GF-D8 (cell line): ENCODE data around the gene TCEAL4.

Experiments used
- DNase-seq: peaks from one replicate; lab custom pipeline; 2025; lab: John Stamatoyannopoulos, UW

Gene TCEAL4

DNA sequence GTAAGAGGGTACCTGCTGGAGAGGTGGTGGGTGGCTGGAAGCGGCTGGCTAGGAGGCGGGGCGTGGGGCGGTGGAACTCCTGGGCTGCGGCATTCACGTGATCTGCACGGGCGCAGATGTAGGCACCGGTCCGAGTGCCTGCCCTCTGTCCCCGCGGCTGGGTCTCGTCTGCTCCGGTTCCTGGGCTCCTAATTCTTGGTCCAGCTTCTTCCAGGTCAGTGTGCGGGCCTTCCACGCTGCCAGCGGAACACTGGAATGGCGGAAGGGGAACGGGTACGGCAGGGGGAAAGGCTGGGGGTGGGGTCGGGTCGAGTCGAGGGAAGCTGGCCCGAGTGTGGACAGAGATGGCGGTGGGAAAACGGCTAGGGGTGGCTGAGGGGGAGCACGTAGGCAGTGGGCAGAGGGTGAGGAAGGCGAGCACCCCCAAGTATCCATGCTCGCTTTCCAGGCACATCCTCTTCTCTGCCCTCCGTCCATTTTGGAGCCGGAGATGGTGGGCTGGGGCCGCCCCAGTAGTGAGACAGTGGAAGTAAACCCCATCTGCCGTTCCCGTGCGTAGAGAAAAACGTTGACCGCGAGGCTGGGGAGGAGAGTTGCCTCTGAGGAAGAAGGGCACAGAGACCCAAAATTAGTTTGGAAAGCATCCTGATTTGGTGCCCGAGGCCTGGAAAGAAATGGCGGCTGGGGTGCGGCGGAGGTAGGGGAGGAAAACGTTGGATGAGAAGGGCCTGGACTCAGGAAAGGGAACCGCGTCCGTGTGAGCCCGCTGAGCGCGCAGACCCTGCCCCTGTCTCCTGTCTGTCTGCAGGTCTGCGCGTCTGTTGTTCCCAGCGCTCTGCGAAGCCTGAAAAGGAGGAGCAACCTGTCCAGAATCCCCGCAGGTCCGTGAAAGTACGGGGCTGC lies at the start of gene TCEAL4:
Gene TCEAL4 (plus strand): TSS at position 105 of the 903 bp plus-strand sequence. CDS start 1,161 bp downstream, outside the sequence.
- no peak for DNase-seq

DNA sequence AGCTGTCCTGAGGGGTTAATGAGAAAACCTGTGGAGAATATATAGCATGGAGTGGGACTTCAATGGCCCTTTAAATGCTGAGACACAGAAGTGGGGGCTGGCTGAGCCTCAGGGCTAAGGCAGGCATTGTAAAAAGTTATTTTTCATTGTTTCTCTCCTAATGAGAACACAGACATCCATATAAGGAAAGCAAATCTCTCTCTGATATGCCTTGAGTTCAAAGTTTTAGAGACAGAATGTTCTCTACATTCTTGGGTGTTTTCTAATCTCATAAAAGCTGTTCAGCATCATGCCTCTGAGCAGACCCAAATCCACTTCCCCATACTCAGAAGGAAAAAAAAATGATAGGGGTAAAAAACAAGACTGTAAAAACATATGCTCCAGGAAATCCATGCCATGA lies 49.2 kb upstream of the TCEAL4 start:
- no peak for DNase-seq

DNA sequence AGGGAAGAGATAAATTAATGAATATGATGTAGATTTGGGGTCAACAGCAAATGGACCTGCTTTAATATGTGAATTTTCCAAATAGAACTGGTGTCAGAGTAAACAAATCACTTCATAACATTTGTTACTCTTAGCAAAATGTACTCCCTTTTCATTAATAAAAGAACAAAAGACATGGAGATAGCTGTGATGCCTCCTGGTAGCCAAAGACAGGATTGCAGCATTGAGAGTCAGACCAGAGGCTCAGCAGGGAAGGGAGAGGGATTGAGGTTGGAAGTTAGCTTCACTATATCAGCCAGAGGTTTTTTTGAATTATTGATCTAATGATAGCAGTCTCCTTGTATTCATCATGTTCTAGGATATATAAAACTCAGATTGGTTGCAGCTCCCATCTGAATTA lies 48.6 kb upstream of the TCEAL4 start:
- no peak for DNase-seq

DNA sequence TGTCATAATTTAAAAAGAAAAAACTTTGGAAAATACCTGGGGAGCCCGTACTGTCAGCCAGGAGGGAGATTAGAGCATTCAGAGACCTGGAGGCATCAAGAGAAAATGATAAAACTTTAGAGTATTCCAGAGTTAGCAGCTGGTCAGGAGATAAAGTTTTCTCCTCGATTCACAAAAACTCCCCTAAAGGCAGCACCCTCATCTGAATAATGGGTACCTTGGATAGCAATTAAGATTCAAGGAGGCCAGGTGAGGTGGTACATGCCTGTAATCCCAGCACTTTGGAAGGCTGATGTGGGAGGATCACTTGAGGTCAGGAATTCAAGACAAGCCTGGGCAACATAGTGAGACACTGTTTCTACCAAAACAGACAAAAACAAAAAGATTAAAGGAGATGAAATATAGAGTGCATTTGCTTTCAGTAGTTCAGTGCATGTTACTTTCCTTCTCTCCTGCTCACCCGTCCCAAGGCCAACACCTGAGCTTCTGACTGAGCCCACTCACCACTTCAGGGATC lies 47.4 kb upstream of the TCEAL4 start:
- DNase-seq, result no peak

DNA sequence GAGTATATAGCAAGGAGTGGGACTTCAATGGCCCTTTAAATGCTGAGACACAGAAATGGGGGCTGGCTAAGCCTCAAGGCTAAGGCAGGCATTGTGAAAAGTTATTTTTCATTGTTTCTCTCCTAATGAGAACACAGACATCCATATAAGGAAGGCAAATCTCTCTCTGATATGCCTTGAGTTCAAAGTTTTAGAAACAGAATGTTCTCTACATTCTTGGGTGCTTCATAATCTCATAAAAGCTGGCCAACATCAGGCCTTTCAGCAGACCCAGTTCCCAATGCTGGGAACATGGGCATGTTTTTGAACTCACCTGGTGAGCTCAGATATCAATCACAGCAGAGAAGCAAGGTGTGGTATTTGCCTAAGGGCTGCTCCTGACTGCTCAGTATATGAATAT lies 46.6 kb upstream of the TCEAL4 start:
- DNase-seq, result no peak

DNA sequence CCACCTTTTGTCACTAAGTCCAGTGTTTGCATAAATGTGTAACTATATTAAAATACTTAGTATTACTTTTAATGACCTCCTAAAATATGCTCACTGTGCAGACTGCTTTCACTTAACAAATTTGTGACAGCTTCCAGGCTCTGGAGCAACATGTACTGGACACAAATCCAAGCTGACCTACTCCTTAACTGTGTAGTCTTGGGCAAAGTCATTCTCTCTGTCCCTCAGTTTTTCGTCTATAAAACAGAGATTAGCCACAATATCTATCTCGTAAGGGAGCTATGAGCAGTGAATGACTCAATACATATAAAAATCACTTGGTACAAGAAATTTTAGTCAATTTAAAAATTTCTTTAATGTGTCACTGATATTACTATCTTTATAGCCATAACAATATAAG lies 45.6 kb upstream of the TCEAL4 start:
- DNase-seq, result no peak

DNA sequence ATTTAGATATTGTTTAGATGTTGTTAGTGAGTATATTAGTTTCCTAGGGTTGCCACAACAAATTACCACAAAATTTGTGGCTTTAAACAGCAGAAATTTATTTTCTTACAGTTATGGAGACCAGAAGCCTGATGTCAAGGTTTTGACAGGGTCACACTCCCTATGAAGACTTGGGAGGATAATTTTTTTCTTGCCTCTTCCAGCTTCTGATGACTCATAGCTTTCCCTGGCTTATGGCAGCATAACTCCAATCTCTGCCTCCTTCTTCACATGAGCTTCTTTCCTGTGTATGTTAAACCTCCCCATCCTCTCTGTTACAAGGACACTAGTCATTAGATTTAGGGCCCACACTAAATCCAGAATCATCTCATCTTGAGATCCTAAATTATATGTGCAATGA lies 45.2 kb upstream of the TCEAL4 start:
- no peak for DNase-seq

DNA sequence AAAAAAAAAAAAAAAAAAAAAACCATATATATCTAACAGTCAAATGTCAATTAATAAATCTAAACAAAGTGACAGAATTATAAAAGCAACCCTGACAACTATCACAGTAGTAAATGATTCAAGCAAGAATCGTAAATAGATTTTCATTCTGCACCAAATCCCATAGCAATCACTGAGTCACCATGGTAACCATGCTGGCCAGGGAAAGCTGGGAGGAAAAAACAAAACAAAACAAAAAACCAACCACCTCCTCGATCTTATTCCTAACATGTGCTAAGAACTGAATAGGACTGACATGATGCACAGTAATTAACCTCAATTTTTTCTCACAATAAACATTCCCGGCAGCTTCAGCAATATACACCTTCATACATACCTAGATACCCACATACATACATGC lies 35.4 kb upstream of the TCEAL4 start:
- DNase-seq, result no peak

DNA sequence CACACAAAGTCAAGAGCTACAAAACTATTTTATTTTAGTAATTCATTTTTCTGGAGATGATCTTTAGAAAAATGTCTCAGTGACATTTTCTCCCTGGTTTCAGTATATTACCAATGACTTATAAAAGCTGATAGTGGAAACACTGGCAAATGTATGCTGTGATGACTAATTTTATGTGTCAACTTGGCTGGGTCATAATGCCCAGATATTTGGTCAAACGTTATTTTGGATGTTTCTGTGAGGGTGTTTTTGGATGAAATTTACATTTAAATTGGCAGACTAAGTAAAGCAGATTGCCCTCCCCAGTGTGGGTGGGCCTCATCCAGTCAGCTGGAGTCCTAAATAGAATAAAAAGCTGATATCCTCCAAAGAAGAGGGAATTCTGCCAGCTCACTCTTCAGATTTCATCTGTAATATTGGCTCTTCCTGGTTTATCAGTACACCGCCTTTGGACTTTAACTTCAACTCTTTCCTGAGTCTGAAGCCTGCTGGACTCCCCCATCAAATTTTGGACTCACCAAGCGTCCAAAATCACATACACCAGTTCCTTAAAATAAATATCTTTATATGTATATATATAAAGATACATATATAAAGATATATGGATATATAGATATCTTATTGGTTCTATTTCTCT lies 34.8 kb upstream of the TCEAL4 start:
- DNase-seq, result no peak

DNA sequence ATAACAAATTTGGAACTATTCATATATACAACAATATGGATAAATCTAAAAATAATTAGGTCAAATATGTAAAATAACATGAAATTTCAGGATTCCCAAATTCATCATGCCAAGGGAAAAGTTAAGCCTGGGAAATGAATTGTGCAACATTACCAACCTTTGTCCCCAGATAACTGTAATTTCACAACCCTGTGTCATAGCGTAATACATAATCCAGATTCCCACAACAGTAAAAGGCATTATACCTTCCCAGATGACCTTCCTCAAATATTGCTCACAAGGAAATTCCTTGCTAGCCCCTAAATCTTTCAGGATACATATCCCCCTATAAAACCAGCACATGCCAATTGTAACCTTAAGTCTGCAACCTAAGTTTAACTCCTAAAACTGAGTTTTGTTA lies 33.1 kb upstream of the TCEAL4 start:
- no peak for DNase-seq

DNA sequence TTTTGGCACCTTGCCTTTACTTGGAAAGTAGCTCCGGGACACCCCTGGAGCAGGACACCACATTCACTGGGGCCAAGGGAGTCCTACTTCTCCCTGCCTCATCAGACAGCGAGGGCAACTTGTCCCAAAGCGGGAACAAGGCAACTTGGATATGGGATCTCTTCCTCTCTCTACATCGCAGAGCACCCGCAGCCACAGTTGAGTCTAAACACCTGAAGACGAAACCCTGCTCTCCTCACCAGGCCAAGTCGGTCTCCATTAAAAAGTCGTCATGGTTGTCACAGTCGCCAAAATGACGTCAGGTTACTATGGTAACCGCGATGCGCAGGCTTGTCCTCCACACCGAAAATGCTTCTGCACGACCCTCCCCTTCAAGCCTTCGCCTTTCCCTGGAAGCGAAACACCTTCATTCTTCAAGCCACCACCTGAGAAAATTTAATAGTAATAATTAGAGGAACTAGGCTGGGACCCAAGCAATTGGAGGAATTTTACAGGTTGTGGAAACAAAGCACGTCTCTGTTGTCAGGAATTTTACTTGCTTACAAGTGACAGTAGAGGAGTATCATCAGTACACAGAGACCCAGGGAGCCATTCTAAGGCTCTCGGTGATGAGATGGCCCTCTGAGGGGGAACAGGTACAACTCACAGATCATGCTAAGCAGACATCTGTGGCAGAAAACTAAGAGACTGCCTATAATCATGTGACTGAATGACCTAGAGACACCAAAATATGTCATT lies 30.5 kb upstream of the TCEAL4 start:
- no peak for DNase-seq

DNA sequence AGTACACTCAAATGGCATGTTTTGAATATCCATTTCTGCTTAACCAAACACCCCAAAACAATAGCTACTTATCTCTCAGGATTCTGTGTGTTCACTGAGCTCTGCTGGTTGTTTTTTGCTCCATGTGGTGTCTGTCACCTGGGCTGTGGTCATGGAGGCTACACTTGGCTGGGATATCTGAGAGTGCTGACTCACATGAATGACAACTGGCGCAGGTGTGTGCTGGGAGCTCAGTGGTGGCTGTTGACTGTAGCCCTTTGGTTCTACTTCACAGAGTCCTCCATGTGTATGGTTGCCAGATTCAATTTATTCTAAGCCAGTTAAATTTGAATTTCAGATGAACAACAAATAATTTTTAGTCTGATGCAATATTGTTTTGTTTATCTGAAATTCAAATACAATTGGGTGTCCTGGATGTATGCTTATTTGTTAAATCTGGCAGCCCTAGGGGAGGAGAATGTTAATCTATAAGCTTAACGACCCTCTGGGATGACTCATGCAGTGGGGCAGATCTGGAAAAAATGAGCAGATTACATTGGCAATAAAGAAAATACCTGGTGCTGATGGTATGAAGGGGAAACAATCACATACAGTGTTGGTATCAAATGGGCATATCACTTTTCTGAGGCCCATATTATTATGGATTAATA lies 28.2 kb upstream of the TCEAL4 start:
- no peak for DNase-seq

DNA sequence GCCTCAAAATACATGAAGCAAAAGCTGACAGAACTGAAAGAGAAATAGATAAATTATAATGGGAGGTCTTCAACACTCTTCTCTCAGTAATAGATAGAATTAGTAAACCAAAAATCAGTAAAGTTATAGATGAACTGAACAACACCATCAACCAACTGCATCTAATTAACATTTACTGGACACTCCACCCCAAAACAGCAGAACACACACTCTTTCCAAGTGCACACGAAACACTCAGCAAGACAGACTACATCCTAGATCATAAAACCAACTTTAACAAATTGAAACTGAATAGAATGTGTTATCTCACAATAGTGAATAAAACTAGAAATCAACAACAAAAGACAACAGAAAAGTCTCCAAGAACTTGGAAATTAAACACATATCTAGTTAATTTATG lies 25.1 kb upstream of the TCEAL4 start:
- no peak for DNase-seq

DNA sequence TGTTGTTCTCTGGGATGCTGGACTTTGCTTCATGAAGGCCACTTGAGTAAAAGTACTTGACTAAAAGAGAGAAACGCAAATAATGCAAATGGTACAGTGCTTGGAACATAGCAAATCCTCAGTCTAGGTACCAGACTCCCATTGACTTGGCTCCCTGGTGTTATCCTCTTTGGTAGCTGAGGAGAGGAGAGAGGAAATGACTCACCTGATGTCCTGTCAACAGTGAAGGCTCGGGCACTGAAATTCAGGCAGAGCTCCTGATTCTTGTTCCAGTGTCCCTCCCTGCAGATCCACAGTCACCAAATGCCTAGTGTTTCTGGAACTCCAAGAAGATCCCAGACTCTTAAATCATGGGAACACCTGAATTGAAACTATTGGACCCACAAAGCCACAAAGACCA lies 22.5 kb upstream of the TCEAL4 start:
- DNase-seq, result no peak

DNA sequence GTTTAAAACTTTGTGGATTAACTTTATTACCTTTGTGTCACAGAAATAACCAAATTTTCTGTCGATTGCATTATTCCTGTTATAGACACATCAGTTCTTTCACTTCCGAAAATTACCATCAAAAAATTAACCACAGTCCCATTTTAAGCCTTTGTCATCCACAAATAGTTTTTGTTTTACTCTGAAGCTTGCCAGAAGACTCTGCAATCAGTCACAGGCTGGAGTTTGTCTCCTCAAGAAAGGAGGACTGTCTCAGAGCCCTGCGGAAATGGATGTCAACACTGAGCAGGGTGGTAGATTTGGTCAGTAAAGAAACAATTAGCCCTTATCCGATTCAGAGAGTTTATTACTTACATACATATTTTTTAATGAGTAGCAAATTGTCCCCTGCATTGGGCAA lies 20.1 kb upstream of the TCEAL4 start:
- no peak for DNase-seq

DNA sequence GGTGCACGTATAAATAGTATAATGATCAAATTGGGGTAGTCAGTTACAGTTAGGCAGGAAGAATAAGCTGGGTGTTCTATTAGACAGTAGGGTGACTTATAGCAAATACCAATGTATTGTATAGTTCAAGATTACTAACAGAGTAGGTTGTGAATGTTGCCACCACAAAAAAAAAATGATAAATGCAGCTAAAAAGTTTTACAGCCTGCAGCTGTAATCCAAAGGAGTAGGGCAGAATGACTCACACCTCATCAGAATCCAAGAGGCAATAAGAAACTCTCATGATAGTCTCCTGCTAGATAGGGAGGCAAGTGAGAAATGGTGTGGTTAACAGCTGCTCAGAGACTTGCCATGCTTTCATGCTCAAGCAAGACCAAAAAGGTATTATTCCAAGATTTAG lies 19.6 kb upstream of the TCEAL4 start:
- no peak for DNase-seq

DNA sequence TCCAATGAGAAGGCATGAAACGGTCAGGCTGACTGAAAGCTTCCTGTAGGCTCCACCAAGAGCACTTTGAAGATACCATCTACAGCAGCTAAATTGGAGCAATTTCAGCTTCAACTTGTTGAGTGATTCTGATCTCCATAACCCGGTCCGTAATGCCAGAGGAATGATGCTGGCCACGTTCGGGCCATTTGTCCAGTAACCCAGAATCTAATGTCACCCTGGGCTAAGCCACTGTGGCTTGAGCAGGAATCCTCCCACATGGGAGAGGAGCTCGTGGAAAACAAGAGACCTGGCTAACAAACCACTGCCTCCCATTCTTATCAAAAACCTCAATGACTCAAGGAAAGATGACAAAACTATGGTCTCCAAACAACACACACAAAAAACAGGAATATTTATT lies 14.2 kb upstream of the TCEAL4 start:
- no peak for DNase-seq

DNA sequence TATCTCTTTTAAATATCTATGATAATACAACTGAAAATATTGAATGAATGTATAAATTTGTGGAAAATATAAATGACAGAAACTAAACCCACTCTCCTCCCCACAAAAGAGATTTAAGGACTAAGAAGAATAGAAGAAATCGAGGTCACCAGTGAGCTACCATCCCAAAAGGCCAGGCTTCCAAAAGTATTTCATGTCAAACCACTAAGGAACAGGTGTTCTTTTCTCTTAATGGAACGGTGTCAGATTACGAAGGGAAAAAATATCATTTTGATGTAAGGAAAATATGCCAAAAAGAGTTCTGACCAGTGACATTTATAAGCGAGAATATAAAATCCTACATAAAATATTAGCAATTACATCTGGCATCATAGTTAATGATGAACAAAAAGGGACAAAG lies 13.6 kb upstream of the TCEAL4 start:
- no peak for DNase-seq

DNA sequence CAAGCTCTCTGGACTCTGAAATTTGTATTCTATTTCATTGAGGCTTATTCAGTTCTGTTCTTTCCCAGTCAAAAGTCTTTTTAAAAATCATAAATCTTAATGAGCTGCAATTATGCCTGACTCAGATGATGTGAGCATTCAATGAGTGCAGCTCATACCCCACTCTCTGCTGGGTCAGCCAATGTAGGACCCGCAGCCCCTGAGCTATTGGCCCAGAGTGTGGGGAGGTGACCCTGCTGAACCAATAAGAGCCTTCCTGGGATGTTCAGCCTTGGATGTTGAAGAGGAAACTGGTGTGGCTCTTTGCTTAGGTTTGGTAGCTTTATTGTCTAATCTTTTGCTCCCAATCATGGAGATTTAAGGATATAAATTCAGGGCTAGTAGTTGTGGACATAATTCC lies 12.1 kb upstream of the TCEAL4 start:
- no peak for DNase-seq

DNA sequence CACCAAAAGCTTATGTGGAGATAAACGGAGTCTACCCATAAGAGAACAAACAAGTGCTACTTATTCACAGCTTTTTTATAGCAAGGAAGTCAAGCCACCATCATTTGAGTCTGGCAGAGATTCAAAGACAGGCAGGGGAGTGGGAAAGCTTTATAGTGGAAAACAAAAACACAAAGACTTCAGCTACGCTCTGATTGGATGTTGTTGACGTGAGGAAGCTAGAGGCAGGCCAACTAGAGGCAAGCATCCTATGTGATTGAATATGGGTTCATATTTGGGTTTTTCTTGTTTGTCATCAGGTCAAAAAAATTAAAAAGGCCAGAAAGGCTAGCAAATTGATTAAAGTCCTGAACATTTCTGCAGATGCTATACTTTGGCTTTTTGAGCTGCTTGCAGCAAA lies 719 bp upstream of the TCEAL4 start:
- DNase-seq, result no peak

DNA sequence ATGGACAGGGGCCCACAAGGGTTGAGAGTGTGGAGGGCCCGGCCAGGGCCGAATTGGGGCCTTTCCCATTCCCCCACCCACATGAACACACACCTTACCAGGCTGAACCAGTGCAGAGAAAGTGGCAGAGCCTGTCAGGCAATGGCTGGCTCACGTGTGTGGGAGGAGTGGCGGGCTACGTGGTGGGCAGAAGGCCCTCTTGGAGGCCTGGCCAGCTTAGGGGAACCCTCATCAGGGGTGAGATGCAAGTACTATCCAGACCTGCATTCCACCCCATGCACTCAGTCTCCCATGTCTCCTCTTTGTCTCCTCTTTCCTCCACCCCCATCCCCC lies 965 bp downstream of the TCEAL4 start:
- DNase-seq, result no peak

DNA sequence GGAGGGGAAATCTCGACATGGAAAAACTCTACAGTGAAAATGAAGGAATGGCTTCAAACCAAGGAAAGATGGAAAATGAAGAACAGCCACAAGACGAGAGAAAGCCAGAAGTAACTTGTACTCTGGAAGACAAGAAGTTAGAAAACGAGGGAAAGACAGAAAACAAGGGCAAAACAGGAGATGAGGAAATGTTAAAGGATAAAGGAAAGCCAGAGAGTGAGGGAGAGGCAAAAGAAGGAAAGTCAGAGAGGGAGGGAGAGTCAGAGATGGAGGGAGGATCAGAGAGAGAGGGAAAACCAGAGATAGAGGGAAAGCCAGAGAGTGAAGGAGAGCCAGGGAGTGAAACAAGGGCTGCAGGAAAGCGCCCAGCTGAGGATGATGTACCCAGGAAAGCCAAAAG lies 1.3 kb downstream of the TCEAL4 start:
- no peak for DNase-seq
